GM19328 (cell line): Measurements from ENCODE around the gene GALNT9.

ENCODE experiments used
- ATAC-seq: cut with Tn5 transposase; IDR thresholded peaks from one replicate; pipeline ENCODE4 v1.9.1; 2021; ENCODE audit warnings: mild to moderate bottlenecking, moderate library complexity; ENCODE audit not compliant: unreplicated experiment

Gene GALNT9

DNA sequence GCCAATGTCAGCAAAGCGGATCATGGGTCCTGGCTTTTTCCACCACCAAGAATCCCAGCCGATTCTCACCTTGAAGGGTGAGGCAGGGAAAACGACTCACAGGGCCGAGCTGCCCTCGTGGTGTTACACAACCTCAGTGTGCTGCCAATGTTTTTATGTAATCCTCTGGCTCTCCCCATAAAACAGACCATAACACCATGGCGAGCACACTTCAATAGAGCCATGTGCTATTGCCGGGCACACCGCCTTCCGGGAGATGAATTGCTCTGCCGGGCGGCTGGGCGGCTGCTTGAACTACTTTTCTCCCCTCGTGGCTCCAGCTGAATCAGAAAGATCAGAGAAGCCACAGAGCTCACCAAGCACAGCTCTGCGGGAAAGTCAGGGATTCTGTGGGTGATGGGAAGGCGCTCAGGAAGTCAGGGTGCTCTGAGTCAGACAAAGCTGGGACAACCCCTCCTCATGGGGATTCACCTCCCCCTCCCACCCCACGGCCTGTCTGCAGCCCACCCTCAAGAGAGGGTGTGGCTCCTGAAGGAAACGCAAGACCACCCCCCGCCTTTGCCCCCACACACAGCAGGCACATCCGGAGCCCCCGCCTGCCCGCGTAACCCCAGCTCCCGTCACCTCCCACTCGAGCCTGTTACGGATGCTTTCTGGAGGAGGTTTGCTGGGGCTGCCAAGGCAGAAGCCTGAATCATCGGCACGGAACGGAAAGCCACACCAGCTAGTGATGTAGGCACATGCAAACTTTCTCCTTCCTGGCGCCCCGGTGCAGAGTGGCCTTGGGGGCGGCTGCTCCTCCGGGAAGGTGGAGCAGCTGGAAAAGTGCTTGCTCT is 1.8 kb downstream of the GALNT9 start:
- no peak for ATAC-seq

- no peak for ATAC-seq
These were observed 2.7 kb downstream of the GALNT9 start for GRCh38 chr12:132326646-132327045.

GRCh38 chr12:132325733-132326130 is 3.7 kb downstream of the GALNT9 start:
- ATAC-seq: no peak

GRCh38 chr12:132324841-132325732 is 4.3 kb downstream of the GALNT9 start:
- no peak for ATAC-seq

GRCh38 chr12:132324173-132324572 is 5.2 kb downstream of the GALNT9 start:
- no peak for ATAC-seq

DNA sequence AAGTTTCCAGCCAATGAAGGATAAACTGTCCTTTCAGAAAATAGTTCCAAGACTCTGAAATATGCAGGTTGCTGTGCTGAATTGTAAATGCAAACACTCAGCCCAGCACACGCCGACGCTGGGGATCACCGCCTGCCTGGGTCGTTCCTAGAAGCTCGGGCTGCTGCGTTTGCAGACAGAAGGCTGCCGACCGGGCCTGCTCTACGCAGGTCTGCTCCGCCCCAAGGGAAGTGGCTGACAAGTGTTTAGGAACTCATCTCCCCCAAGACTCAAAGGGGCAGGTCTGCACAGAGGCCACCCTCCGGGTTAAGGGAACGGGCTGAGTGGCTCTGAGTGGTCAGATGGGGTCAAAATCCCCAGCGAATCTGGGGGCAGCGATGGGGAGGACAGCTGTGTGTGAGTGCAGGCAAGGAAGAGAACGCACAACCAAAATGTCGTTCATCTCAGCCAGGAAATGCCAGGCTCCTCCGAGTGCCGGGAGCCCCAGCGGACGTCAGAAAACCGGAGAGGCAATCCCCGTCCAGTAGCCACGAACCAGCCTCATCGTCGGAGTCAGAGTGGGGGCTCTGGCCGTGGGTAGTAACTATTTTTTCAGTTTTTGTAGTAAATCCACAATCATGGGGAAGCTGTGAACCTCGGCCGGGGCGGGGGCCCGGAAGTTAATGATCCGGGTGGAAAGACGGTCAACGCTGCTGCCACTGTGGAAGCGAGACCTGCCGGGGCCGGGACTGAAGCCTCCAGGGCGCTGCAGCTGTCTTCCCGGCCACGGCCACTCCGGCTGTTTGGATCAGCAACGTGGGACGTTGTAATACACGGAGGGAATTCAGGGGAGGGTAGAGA is 6.0 kb downstream of the GALNT9 start:
- no peak for ATAC-seq

- ATAC-seq: no peak
These were observed 6.9 kb downstream of the GALNT9 start for GRCh38 chr12:132322206-132323132.

DNA sequence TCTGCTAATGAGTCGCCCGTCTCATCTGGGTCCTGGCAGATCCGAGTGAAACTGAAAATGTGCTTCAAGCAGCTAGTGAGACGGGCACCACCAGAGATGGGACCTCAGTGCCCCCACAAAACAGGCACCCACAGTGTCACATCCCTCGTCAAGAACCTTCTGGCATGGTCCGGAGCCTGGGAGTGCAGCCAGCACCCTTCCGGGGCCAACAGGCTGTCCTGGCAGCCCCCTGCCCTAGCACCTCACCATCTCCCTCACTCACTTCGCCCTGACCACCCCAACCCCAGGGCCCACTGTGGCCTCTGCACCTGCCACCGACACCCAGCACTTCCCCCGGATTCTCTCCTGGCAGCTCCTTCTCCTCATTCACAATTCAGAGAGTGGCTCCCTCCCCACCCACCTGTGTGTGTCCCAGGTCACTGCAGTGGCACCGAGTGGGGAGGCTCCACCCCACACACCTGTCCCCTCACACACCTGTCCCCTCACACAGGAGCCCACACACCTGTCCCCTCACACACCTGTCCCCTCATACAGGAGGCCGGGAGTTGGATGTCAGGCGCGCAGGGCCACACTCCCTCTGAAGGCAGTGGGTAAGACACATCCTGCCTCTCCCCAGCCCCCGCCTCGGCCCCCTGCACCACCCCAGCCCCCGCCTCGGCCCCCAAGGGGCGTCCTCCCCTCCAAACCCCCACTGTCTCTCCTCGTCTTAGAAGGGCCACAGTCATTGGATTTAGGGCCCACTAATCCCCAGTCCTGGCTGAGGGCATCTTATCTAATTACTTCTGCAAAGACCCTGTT is 7.9 kb downstream of the GALNT9 start:
- ATAC-seq: no peak

DNA sequence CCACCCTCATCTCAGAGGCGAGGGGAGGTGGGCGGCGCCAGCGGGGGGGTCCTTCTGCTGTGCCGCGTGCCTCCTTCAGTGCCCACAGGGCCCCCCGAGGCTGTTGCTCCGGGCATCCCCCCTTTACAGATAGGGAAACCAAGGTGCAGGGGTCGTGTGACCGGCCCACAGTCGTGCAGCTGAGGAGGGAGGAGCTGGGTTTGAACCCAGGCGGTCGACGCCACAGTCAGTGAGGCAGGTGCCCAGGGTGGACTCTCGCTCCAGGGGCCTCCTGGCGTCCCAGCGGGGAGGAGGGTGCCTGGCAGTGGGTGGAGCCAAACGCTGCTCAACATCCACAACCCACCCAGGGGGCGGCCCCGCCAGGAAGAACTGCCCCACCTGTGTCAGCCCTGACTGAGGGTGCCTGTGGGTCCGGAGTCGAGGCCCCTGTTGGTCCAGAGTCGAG is 8.6 kb downstream of the GALNT9 start:
- no peak for ATAC-seq

DNA sequence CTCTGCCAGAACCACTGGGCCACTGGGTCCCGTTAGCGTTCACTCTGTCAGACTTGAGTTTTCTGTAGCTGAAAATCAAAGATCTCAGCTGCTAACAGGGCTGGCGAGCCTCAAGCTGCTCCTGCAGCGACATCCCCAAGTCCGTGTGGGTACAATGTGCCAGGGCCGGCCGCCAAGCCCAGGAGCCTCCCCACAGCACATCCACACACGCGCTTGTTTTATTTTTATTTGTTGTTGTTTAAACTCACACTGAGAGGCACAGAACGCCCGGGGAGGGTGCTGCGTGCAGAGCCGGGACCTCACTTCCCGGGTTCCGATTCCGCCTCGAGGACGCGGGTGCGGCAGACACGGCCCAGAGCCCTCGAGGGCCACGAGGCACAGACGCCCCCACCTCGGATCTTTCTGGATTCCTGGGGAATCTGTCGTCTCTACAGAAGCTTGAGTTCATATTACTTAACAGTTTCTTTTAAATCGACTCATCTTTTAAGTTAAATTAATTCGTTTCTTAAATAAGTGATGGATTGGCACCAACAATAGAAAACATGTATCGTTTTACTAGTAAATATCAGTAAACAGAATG is 9.3 kb downstream of the GALNT9 start:
- no peak for ATAC-seq

- ATAC-seq: no peak
These were observed 9.9 kb downstream of the GALNT9 start for GRCh38 chr12:132319359-132319950.

GRCh38 chr12:132318618-132319033 is 10.8 kb downstream of the GALNT9 start:
- ATAC-seq: no peak

DNA sequence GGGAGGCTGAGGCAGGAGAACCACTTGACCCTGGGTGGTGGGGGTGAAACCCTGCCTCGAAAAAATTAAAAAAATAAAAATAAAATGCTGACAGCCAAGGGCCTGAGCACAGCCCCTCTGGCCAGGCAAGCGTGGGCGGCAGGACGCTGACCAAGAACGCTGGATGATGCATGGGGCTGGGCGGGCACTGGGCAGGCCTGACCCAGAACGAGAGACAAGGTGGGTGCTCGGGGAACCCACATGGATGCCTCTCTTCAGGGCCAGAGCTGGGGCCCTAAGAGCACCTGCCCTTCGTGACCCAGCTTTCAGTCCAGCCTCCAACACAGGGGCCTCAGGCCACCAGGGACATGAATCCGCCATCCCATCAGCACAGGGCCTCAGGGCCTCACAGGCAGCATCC is 11.3 kb downstream of the GALNT9 start:
- no peak for ATAC-seq

- ATAC-seq: no peak
These were observed 12.0 kb downstream of the GALNT9 start for GRCh38 chr12:132317233-132317938.

DNA sequence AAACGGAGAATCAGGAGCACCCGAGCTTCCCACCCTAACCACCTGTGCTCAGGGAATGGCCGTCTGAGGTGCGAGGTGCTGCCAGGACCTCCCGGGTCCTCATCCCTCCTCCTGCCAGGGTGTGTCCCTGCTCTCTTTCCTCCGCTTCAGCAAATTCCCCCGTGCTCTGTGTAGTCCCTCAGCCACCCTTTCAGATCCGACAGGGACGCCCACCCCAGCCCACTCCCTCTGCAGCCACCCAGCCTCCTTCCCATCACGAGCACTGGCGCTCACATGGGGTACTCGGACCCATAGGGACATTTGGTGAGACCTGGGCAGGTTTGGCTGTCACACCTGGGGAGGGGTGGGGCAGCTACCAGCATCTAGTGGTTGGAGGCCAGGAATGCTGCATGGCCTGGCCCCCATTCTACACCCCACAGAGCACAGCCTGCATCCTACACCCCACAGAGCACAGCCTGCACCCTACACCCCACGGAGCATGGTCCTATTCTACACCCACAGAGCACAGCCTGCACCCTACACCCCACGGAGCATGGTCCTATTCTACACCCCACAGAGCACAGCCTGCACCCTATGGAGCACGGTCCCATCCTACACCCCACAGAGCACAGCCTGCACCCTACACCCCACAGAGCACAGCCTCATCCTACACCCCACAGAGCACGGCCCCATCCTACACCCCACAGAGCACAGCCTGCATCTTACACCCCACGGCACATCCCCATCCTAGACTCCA is 12.7 kb downstream of the GALNT9 start:
- ATAC-seq: no peak

GRCh38 chr12:132315951-132316350 is 13.4 kb downstream of the GALNT9 start:
- ATAC-seq: no peak

DNA sequence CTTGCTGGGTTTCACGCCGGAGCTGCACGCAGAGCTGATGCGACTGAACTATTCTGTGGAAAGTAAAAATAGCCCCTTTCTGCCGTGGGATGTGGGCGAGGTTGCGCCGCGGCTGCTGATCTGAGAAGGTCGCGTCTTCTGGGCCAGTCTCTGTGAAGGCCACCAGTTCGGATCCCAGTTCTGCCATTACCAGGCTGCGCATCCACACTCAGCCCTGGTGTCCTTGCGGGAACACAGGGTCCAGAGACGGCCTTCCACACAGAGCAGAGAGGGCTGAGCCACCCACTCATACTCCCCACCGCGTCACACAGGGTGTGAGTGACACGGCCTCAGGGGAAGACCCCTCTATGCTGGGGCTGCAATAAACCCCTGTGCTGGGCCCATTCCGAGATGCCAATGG is 13.9 kb downstream of the GALNT9 start:
- ATAC-seq: no peak
